NCI-H2227 treated with DMSO at 0.1 percent for 48 hours (cell line): ENCODE data around the gene ANKRD23.
"Not testable (repeated sequence)": the region's sequence is repeated elsewhere in the genome, so short reads cannot be mapped to it uniquely, and the experiment has no call there.

Experiments used
- DNase-seq: peaks from one replicate; lab custom pipeline; 2025; lab: John Stamatoyannopoulos, UW

Gene ANKRD23

GRCh38 chr2:96815326-96816126 is 28.3 kb downstream of the ANKRD23 start:
- DNase-seq: peak; percentile 48

GRCh38 chr2:96813656-96814055 is 30.2 kb downstream of the ANKRD23 start:
- no peak for DNase-seq

GRCh38 chr2:96811917-96812316 is 31.9 kb downstream of the ANKRD23 start:
- no peak for DNase-seq

GRCh38 chr2:96810783-96811192 is 33.0 kb downstream of the ANKRD23 start:
- DNase-seq: no peak

GRCh38 chr2:96809951-96810782 is 33.7 kb downstream of the ANKRD23 start:
- DNase-seq: no peak

GRCh38 chr2:96809216-96809882 is 34.5 kb downstream of the ANKRD23 start:
- no peak for DNase-seq

GRCh38 chr2:96808176-96808837 is 35.5 kb downstream of the ANKRD23 start:
- DNase-seq: no peak

GRCh38 chr2:96807127-96807471 is 36.7 kb downstream of the ANKRD23 start:
- no peak for DNase-seq

GRCh38 chr2:96806468-96807126 is 37.2 kb downstream of the ANKRD23 start:
- DNase-seq: no peak

- not testable (repeated sequence) for DNase-seq
These were observed 37.9 kb downstream of the ANKRD23 start for GRCh38 chr2:96805946-96806345.

- DNase-seq: no peak
These were observed 38.8 kb downstream of the ANKRD23 start for GRCh38 chr2:96804986-96805385.

GRCh38 chr2:96802721-96803120 is 41.1 kb downstream of the ANKRD23 start:
- DNase-seq: no peak

GRCh38 chr2:96801786-96802595 is 41.8 kb downstream of the ANKRD23 start:
- DNase-seq: no peak

- peak; percentile 42 for DNase-seq
These were observed 42.6 kb downstream of the ANKRD23 start for GRCh38 chr2:96801005-96801785.

- DNase-seq: no peak
These were observed 43.5 kb downstream of the ANKRD23 start for GRCh38 chr2:96800061-96801004.

GRCh38 chr2:96799623-96799935 is 44.2 kb downstream of the ANKRD23 start:
- DNase-seq: no peak

- no peak for DNase-seq
These were observed 44.8 kb downstream of the ANKRD23 start for GRCh38 chr2:96798733-96799622.

- DNase-seq: no peak
These were observed 46.7 kb downstream of the ANKRD23 start for GRCh38 chr2:96797066-96797625.
